HEK293T (cell line): ENCODE measurements around the gene OR2H2.

Source experiments
- CTCF ChIA-PET: fragments of 350-600 bp; formaldehyde crosslinking; extraction: SDS; loops from one replicate; lab custom pipeline; 2021; ENCODE audit warnings: antibody characterized with exemption, inconsistent platforms; lab: Yijun Ruan, JAX
- POLR2A ChIA-PET: fragments of 350-600 bp; formaldehyde crosslinking; extraction: SDS; loops from one replicate; lab custom pipeline; 2020; ENCODE audit warnings: antibody characterized with exemption, inconsistent platforms; lab: Yijun Ruan, JAX
- DNase-seq: peaks from one replicate; pipeline ENCODE4 v3.0.0; 2012; ENCODE audit warnings: mixed read lengths; ENCODE audit errors: extremely low spot score
- ARNT ChIP-seq: fragments of 450-650 bp; IDR thresholded peaks from 2 replicates; pipeline ENCODE4 v1.6.1; 2017; ENCODE audit warnings: mild to moderate bottlenecking
- BHLHE40 ChIP-seq: fragments of 450-650 bp; IDR thresholded peaks from 2 replicates; pipeline ENCODE4 v1.6.1; 2016; ENCODE audit warnings: mild to moderate bottlenecking, moderate library complexity, borderline replicate concordance
- CTBP1 ChIP-seq: fragments of 450-650 bp; IDR thresholded peaks from 2 replicates; pipeline ENCODE4 v1.6.1; 2016; ENCODE audit warnings: borderline replicate concordance
- ELF4 ChIP-seq: fragments of 450-650 bp; IDR thresholded peaks from 2 replicates; pipeline ENCODE4 v1.6.1; 2017; ENCODE audit warnings: antibody characterized with exemption
- FOXA1 ChIP-seq: fragments of 450-650 bp; IDR thresholded peaks from 2 replicates; pipeline ENCODE4 v1.6.1; 2016; ENCODE audit warnings: mild to moderate bottlenecking
- FOXK2 ChIP-seq: fragments of 450-650 bp; IDR thresholded peaks from 2 replicates; pipeline ENCODE4 v1.6.1; 2016; ENCODE audit warnings: mild to moderate bottlenecking
- FOXM1 ChIP-seq: fragments of 450-650 bp; IDR thresholded peaks from 2 replicates; pipeline ENCODE4 v1.6.1; 2017; ENCODE audit warnings: mild to moderate bottlenecking, borderline replicate concordance
- HDGF ChIP-seq: fragments of 450-650 bp; IDR thresholded peaks from 2 replicates; pipeline ENCODE4 v1.6.1; 2017; ENCODE audit warnings: antibody characterized with exemption, borderline replicate concordance
- L3MBTL2 ChIP-seq: fragments of 450-650 bp; conservative IDR thresholded peaks from 2 replicates; pipeline ENCODE4 v1.6.1; 2016; ENCODE audit warnings: mild to moderate bottlenecking
- LEF1 ChIP-seq: fragments of 450-650 bp; IDR thresholded peaks from 2 replicates; pipeline ENCODE4 v1.6.1; 2017; ENCODE audit warnings: mild to moderate bottlenecking, borderline replicate concordance
- NFRKB ChIP-seq: fragments of 450-650 bp; IDR thresholded peaks from 2 replicates; pipeline ENCODE4 v1.6.1; 2016; ENCODE audit warnings: mild to moderate bottlenecking, moderate library complexity
- SP1 ChIP-seq: fragments of 450-650 bp; IDR thresholded peaks from 2 replicates; pipeline ENCODE4 v1.6.1; 2017
- SUZ12 ChIP-seq: fragments of 450-650 bp; IDR thresholded peaks from 2 replicates; pipeline ENCODE4 v1.6.1; 2016; ENCODE audit warnings: mild to moderate bottlenecking
- TARDBP ChIP-seq: fragments of 450-650 bp; IDR thresholded peaks from 2 replicates; pipeline ENCODE4 v1.6.1; 2016
- ZNF384 ChIP-seq: fragments of 450-650 bp; IDR thresholded peaks from 2 replicates; pipeline ENCODE4 v1.6.1; 2016
- TF ChIP-seq, protein P1 (sequence below): fragments of 450-650 bp; IDR thresholded peaks from 2 replicates; pipeline ENCODE4 v1.6.1; 2016

The OR2H2 gene

DNA sequence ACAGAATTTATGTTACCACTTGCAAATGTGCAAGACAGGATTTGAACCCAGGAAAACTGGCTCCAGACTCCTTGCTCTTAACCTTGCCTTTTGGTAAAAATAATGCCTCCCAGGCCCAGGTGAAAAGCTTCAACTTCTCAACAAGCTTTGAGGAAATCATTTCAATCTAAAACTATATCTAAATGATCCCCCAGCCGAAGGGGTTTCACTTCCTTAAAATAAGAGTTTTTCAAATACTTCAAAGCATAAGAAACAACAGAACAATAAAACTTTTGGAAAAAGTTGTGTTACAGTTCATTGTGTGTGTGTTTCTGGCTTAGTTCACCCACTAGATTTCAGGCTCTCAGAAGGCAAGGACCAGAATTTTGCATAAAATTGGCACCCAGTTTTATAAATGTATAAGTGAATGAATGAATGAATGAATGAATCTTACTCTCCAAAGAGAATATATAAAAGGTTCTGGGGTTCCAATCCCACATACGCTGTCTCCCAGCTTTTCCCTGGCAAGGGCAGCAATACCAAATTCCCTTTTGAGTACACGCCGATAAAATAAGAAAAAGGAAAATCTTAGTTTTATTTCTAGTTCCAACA, 5.4 kb downstream of the OR2H2 start:
- POLR2A ChIA-PET: no interaction called here
- CTCF ChIA-PET: interaction anchor here (0.6 kb wide), 1 partner anchor 703 kb away, joined by 4 read pairs; no protein-coding TSS in a partner anchor
- TF ChIP-seq FOXA1 (no peak), HDGF (no peak), SP1 (no peak), BHLHE40 (no peak), CTBP1 (no peak), ZNF384 (no peak), FOXK2 (no peak), ARNT (no peak), ELF4 (no peak), L3MBTL2 (no peak)
- DNase-seq: no peak

DNA sequence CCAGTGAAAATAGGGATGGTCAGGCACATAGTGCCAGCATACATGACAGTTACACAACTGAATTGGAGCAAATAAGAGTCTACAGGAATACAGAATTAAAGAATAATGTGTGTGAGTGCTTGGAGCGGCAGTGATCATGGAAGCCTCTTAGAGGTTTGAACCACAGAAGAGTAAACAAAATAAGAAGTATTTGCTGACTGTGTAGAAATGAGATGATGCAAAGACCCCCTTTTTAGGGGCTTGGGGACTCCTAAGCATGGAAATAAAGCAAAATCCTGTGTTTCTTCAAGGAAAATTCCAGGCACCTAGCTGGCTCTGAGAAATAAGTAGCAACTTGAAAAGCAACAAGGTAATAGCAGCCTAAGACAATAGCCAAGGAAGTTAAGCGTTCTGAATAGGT, 6.8 kb downstream of the OR2H2 start:
- POLR2A ChIA-PET: no interaction called here
- no peak for TF ChIP-seq ZNF384
- TF ChIP-seq, protein P1, sequence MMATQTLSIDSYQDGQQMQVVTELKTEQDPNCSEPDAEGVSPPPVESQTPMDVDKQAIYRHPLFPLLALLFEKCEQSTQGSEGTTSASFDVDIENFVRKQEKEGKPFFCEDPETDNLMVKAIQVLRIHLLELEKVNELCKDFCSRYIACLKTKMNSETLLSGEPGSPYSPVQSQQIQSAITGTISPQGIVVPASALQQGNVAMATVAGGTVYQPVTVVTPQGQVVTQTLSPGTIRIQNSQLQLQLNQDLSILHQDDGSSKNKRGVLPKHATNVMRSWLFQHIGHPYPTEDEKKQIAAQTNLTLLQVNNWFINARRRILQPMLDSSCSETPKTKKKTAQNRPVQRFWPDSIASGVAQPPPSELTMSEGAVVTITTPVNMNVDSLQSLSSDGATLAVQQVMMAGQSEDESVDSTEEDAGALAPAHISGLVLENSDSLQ: no peak
- no peak for TF ChIP-seq FOXA1
- TF ChIP-seq SUZ12: no peak
- no peak for TF ChIP-seq L3MBTL2
- no peak for DNase-seq
- CTCF ChIA-PET: no interaction called here

DNA sequence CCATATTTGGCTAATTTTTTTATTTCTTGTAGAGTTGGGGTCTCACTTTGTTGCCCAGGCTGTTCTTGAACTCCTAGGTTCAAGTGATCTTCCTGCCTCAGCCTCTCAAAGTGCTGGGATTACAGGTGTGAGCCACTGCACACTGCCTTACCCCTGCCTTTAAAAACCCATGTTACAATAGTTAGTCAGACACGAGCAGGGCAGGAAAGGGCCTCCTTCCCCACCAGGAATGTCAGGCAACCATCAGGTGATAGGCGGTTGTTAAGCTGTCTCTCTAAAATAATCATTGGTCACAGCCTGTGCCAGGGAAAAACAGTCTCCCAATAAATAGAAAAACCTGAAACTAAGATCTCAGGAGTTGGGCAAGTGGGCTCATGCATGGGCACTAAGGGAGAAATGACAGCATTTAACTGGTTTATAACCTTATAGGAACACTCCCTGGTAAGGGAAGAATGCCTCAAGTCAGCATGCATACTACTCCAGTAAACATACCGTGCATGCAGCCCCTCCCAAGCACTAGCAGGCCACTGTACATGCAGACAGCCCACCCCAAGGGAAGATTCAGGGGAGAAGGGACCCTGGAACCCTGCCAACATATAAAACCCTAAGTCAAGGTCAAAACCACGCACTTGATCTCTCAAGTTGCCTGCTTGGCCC, 8.4 kb downstream of the OR2H2 start:
- ChIA-PET POLR2A (interaction anchor here (0.6 kb wide), 1 partner anchor 556 kb away, joined by 3 read pairs; no protein-coding TSS in a partner anchor), CTCF (no interaction called here)
- TF ChIP-seq BHLHE40 (no peak), FOXM1 (no peak), FOXK2 (no peak), SP1 (no peak), ARNT (no peak), HDGF (no peak), FOXA1 (no peak), CTBP1 (no peak), NFRKB (no peak), L3MBTL2 (no peak), ZNF384 (no peak)
- TF ChIP-seq, protein P1: no peak
- no peak for DNase-seq

DNA sequence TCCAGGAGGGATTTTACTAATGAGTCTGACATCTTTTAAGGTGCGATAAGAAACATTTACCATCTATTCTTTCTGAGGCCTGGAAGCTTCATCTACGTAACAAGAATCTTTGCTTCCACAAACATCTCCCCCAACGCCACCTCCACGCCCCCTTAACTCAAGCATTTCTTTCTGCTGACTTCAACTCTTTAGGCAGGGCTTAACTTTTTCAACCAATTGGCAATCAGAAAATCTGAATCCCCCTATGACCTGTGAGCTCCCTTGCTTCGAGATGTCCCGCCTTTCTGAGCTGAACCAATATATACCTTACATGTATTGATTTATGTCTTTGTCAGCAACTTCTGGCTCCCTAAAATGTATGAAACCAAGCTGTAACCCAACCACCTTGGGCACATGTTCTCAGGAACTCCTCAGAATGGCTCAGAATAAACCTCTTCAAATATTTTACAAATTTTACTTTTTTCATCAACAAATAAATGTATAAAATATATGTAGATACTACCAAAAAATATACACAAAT, 11.5 kb downstream of the OR2H2 start:
- TF ChIP-seq ELF4: no peak
- no peak for TF ChIP-seq ZNF384
- TF ChIP-seq, protein P1: no peak
- TF ChIP-seq NFRKB: no peak
- no peak for TF ChIP-seq L3MBTL2
- no peak for TF ChIP-seq FOXA1
- no peak for TF ChIP-seq BHLHE40
- no peak for TF ChIP-seq FOXM1
- TF ChIP-seq TARDBP: no peak
- no peak for TF ChIP-seq HDGF
- CTCF ChIA-PET: interaction anchor here (1.2 kb wide), 1 partner anchor 58 kb away, joined by 3 read pairs; no protein-coding TSS in a partner anchor
- DNase-seq: no peak
- POLR2A ChIA-PET: no interaction called here

DNA sequence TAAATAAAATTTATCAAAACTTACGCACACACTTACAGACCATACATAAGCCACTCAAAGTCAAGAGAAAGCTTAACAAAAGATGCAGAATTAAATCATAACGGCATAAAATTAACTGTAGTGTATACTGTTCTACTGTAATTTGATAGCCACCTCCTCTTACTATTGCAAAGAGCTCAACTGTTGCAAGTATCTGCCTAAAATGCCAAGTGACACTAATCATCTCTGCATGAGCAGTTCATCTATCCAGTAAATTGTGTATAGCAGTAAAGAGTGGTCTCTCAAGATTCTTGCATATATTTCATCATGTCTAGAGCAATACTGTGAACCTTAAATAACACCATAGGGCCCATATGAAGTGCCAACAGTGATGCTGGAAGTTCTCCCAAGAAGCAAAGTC, 12.3 kb downstream of the OR2H2 start:
- TF ChIP-seq ZNF384 (no peak), HDGF (no peak), CTBP1 (no peak), FOXK2 (no peak), SUZ12 (no peak), LEF1 (no peak), FOXM1 (no peak), ELF4 (no peak), ARNT (no peak), TARDBP (no peak), NFRKB (no peak), L3MBTL2 (no peak), BHLHE40 (no peak), FOXA1 (no peak), SP1 (no peak)
- TF ChIP-seq, protein P1: no peak
- CTCF ChIA-PET: interaction anchor here (1.2 kb wide), 1 partner anchor 57 kb away, joined by 3 read pairs; no protein-coding TSS in a partner anchor
- POLR2A ChIA-PET: no interaction called here
- DNase-seq: no peak

DNA sequence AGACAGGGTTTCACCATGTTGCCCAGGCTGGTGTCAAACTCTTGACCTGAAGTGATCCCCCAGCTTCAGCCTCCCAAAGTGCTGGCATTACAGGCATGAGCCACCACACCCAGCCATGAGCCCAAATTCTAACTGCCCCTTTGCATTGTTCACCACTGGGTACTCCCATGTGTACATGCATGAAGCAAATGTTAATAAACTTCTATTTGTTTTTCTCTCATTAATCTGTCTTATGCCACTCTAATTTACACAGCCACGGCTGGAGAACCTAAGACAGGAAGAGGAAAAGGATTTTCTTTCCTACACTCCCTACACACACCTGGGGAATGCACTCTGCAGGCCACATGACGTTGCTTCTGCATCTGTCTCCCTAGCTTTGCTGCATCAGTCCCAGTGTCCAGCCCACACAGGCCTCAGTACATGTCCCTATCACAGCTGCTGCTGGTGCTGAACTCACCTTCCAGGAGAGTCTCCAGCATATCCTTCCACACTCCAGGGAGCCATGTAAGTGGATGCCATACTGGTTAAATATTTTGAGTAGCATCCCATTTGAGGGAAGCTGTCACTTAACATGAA, 13.3 kb downstream of the OR2H2 start:
- CTCF ChIA-PET: no interaction called here
- DNase-seq: no peak
- TF ChIP-seq L3MBTL2 (no peak), BHLHE40 (no peak), TARDBP (no peak), ARNT (no peak), FOXK2 (no peak), FOXM1 (no peak), FOXA1 (no peak), SUZ12 (no peak), CTBP1 (no peak), HDGF (no peak), NFRKB (no peak), ZNF384 (no peak), LEF1 (no peak), ELF4 (no peak)
- TF ChIP-seq, protein P1: no peak
- POLR2A ChIA-PET: no interaction called here
